HG02588 (cell line): Measurements from ENCODE around the gene SPIRE1.

ENCODE experiments used
- ATAC-seq: cut with Tn5 transposase; IDR thresholded peaks from one replicate; pipeline ENCODE4 v1.9.1; 2021; ENCODE audit warnings: mild to moderate bottlenecking, moderate library complexity; ENCODE audit not compliant: unreplicated experiment

The SPIRE1 gene

DNA sequence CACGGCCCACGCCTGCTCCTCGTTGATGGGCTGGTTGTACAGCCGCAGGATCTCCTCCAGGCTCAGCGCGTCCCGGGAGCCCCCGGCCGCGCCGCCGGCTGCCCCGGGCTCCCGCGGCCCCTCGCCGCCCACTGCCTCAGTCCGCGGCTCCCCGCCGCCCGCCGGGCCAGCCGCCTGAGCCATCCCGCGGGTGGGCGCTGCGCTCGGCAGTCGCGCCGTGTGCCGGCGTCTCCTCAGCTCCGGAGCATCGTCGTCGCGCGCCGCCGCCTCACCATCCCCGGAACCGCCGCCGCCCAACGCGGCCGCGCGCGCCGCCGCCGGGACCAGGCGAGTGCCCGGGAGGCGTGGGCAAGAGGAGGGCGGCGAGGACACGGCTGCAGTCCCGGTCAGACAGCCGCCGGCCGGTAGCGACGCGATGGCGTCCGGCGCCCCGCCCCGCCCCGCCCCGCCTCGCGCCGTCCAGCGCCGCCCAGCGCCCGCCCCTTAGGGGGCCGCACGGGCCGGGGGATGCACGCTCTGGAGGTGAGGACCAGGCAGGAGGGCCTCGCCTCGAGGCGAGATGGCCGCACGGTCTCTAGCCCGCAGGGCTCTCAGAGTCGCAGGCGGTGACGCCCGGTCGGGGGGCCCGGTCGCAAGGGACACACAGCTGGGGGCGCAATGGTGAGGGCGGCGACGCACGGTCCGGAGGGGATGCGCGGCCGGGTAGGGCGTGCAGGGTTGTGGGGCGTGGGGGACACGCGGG lies at the start of gene SPIRE1:
Gene SPIRE1 (minus strand): TSS at position 424 of the 742 bp plus-strand sequence. CDS start 241 bp downstream, at position 183.
- ATAC-seq, result peak; percentile 74

DNA sequence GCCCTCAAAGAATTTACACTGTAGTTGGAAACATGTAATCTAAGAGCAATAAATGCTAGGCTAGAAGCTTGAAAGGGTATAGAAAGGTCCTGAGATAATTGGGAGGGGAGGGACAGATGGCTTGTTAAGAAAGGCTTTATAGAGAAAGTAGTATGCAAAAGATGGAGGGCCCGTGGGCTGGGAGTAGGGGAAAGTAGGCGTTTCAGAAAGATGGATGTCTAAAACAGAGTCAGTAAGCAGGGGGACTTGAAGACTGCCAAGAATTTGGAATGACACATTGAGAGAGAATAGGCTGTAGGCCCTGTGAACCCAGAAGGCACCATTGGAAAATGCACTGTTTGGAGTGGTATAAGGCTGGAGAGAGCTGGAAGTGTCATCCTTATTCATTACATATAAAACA lies 45.8 kb upstream of the SPIRE1 start:
- no peak for ATAC-seq

DNA sequence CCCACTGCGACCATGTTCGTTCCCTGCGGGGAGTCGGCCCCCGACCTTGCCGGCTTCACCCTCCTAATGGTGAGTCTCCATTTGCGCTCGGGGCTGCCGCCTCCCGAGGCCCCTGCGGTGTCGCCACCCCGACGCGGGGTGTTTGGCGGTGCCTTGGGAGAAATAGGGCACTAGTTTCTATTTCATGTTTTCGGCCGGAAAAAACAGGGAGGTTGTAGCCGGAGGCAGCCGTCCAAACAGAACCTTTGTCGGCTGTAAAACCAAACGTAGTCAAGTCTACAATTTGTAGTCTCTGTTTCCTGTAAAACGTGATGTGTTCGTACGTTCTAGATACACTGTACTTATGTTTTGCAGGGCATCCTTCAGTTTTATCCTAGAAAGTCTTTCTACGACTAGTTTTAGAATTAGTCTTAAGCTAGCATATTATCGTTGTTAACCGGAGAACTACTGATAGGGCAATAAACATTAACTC lies 45.2 kb upstream of the SPIRE1 start:
- ATAC-seq, result no peak

DNA sequence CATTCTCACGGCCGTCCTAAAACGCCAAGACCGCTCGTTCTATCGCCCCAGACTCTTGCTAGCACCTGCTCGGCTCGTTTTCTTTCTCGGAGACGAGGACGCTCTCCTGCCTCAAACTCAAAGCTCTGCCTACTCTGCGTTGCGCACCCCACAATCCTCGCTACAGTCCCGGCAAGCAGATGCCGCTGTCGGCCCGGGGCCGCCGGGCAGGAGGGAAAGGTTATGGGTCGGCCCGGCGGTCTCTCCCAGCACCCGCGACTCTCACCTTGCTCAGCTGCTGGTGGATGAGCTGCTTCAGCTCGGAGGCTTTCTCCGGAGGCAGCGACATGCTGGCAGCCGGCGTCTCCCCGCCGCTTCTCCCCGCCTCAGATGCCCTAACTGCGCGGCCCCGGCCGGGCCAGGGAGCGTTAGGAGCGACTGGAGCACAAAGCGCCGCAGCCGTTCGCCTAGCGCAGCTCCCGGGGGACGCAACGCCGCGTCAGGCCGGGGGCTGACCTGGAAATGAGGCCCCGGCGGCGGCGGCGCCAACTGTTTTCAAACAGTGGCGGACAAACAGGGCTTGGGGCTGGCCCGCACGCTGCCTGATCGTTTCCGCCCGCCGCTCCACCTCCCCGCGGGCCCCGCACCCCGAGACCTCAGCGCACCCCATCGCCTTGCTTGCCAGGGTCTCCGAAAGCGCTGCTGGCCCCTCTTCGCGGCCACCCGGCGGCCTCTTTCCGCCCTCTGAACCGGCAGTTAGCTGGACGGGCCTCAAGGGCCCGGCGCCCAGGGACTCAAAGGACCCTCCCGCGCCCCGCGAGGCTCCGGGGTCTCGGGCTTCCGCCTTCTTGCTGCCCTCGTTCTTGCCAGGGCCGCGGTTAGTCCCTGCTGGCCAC lies 44.6 kb upstream of the SPIRE1 start, which contains the start of the genes CEP76 and PSMG2:
Gene CEP76 (minus strand): TSS at position 503 of the 875 bp plus-strand sequence. CDS start 175 bp downstream, at position 328.
Gene PSMG2 (plus strand): TSS at position 822 of the 875 bp plus-strand sequence. CDS start 66 bp downstream, outside the sequence.
- ATAC-seq, result peak; percentile 77

DNA sequence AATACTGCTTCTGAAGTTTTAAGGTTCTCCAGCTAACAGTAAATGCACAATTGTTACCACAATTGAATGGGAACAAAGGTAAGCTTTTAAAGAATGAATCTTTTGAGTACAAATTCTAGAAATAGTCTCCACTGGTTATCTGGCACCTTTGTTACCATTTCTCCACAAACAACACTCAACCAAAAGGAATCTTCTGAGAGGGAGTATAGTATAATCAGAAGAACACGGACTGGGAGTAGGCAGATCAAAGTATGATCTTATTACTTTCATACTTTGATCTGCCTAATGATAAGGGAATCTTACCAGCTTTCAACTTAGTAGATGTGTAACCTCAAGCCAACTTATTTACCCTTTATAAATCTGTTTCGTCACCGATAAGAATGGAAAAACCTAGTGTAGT lies 43.3 kb upstream of the SPIRE1 start:
- no peak for ATAC-seq

DNA sequence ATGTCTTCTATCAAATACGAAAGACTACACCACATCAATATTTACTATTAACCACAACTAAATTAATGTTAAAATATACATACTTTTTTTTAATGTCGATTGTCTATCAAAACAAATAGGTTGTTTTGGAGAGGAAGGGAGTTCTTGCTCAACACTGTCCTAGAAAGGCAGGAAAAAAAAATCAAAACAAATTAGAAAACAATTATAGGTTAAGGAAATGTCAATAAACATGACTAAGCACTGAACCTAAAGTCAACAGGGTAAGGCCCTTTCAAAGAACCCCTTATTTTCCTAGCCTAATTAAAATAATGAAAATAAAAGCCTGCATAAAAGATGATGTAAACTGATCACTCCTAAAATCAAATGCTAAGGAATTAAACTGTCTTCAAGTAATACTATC lies 41.8 kb upstream of the SPIRE1 start:
- no peak for ATAC-seq

DNA sequence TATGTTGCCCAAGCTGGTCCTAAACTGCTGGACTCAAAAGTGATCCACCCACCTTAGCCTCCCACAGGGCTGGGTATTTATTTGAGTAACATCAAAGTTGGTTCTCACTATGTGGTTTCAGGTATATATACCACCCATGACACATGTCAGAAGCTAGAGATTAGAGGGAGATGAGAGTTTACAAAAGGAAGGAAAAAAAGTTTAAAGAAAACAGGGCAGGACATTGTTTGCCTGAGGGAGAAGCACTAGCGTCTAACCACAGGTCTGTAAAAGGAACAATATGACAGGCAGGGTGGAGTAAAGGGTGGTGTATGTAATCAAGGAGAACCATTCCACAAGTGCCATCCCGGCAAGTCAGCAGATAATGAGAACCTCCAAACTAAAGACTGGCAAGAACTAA lies 36.1 kb upstream of the SPIRE1 start:
- no peak for ATAC-seq

DNA sequence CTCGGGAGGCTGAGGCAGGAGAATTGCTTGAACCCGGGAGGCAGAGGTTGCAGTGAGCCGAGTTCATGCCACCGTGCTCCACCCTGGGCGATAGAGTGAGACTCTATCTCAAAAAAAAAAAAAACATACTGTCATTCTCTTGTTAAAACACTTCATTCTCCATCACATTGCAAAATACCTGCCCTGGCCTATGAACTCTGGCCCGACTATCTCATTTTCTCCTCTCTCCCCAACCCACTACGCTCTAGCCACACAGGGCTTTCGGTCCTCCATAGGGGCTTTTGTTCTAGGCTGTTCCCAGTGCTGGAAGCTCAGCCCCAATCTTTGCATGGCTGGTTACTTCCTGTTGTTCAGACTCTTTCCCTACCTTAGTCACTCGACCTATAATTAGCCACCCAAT lies 34.3 kb upstream of the SPIRE1 start:
- ATAC-seq, result no peak

DNA sequence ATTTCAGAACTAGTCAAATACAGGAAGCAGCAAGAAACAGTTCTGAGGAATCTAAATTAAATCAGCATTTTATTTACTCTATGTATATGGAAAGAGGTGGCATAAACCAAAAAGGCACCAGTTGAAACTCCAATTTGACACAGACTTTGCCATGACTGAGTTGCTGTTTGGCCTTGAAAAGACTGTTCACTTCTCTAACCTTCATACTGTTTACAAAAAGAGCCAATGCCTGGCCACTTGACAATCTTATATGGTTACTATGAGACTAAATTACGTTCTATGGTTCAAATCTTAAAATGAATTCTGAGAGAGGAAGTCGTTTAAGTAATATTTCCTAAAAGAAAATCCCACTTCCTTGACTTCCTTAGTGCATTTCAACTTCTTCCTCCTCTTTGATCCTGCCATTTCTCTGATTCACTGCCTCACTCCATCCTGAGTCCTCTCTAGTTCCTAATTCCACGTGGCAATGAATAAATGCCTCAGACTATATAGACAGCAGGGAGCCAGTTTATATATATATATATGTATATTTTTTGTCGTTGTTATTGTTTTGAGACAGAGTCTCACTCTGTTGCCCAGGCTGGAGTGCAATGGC lies 31.4 kb upstream of the SPIRE1 start:
- no peak for ATAC-seq

DNA sequence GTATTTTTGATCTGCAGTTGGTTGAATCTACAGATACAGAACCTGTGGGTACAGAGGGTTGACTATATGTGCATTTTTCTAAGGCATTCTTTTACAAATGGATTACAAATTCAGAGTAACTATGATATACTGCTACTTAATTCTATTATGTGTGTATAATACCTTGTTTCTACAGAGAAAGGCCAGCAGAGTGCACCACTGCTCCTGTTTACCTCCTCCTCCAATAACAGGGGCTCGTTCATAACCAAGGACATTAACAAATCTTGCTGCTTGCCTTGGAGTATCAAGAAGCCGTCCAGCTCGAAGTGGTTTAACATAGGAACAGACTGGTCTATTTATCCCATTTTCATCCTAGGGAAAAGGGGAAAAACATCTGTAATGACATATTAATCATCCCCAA lies 28.2 kb upstream of the SPIRE1 start:
- no peak for ATAC-seq

DNA sequence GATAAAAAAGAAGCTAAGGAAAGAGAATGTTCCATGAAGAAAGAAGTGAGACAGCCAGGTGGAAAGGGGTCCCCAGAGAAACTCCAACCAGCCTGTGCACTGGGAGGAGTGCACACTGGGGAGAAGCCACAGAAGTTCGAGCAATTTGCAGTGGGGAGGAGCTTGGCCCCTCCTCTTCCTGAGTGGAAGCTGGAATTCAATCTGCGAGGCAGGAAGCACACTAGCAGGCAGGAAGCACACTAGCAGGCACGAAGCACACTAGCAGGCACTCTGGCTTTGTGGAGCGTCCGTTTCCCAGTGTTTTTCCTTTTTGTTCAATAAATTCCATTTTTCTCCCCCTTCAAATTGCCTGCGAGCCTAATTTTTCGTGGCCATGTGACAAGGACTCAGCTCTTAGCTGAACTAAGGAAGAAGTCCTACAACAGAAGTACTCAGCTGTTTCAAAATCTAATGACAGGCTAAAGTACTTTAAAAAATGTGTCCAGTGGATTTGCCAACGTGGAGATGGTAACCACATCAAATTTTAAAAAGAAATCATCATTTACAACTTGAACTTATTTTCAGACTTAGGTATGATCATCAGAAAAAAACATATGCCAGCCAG lies 21.4 kb upstream of the SPIRE1 start:
- ATAC-seq, result no peak

DNA sequence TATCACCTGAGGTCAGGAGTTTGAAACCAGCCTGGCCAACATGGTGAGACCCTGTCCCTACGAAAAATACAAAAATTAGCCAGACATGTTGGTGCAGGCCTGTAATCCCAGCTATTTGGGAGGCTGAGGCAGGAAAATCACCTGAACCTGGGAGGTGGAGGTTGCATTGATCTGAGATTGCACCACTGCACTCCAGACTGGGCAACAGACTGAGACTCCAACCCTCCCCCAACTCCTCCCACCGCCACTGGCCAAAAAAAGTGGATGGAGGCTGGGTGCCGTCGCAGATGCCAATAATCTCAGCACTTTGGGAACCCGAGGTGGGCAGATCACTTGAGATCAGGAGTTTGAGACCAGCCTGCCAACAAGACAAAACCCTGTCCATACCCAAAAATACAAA lies 10.1 kb upstream of the SPIRE1 start:
- no peak for ATAC-seq

DNA sequence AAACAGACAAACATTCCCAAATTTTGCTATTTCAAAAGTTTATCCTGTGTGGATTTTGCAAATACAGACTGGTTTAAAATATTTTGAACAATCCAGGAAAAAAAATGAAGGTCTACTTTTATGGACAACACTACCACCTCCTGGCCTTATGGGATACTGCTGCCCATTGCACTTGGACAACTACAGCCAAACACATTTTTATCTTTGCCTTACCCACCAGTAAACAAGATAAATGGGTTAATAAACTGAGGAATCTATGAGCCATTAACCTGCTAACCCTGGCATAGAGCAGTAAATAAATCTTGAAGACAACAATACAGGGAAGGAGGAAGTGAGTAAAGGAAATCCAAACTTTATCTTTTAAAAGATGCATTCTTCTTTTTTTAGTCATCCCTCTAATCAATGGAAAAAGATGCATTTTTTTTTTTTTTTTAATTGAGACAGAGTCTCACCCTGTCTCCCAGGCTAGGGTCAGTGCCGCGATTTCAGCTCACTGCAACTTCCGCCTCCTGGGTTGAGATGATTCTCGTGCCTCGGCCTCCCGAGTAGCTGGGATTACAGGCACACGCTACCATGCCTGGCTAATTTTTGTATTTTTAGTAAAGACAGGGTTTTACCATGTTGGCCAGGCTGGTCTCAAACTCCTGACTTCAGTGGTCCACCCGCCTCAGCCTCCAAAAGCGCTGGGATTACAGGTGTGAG lies 2.1 kb upstream of the SPIRE1 start:
- ATAC-seq, result no peak

DNA sequence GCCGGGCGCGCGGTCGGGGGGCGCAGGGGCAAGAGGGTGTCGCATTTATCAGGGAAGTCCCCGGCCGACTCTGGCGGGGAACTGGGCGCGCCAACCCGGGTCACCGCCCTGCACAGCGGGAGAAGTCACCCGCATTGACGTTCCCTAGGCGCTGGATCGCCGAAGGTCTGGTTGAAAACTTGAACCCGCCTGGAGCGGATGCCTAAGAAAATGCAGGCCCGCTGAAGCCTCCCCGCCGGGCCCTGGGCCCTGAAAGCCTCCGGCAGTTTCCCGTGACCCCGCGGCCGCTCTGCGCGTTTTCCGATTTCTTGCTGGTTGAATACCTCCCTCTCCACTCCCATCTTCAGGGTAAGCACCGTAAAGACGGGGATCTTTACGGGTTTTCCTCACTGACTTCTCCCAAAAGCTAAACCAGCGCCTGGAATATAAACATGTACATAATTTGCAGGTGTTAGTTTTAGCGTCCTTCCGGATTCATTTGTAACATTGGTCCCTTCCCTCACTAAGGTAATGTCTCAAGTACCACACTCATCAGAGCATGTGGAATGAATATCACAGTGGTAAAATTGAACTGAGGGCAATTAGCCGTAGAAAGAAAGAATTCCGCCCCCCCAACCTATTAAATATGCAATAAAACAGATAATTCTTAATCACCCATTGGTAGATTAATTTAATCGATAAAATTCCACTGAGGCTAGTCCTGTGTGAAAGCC lies 675 bp upstream of the SPIRE1 start:
- ATAC-seq, result no peak

DNA sequence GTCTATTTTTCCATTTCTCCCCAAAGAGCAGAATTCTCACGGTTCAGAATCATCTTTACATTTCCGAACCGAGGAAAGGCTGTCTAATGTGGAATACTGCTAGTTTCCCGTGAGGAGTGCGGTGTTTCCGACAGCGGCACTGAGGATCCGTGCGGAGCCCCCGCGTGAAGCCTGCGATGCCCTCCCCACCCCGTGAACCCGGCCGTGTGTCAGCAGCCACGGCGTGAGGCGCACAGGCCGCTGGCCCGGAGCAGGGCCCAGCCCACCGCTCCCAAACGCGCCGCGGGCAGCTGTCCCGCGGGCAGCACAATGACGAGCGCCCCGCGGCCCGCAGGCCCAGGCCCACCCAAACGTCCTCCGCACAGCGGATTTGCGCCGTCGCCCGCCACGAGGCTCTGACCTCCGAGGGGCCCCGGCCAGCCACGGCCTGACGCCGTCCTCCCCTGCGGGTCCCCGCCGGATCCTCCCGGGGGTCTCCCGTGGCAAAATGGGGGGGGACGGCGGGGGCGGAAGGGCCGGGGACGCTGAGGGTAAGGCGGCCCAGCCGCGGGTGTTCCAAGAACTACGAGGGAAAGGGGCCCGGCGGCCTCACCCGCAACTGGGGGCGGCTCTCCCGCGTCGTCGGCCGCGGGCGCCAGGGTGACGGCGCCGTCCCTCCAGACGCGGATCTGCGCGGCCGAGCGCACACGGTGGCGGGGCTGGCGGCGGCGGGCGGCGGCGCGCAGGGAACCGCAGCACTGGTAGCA lies 796 bp downstream of the SPIRE1 start:
- ATAC-seq, result peak; percentile 42

DNA sequence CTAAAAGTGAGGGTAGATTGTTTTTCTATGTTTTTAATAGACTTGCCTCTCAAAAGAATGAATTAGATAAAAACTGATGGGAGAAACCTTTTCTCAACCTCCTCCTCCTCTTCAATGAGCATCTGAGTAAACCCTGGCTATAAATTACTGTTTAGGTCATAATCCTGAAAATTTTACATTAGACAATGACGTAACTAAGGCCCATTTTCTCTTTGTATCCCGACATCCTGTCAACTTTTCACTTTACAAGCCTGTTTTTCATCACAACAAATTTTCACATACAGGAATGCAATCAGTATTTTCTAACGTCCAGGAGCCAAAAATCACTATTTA lies 1.3 kb downstream of the SPIRE1 start:
- no peak for ATAC-seq

DNA sequence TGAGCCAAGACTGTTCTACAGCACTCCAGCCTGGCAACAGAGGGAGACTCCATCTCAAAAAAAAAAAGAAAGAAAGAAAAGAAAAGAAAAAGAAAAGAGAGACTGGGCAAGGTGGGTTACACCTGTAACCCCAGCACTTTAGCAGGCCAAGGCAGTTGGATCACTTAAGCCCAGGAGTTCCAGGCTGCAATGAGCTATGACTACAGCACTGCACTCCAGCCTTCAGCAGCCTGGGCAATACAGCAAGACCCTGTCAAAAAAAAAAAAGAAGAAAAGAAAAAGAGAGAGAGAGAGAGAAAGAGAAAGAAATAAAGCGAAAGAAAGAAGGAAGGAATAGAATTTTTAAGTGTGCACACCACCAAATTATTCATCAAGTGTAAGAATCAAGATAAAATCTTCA lies 2.9 kb downstream of the SPIRE1 start:
- ATAC-seq, result no peak

DNA sequence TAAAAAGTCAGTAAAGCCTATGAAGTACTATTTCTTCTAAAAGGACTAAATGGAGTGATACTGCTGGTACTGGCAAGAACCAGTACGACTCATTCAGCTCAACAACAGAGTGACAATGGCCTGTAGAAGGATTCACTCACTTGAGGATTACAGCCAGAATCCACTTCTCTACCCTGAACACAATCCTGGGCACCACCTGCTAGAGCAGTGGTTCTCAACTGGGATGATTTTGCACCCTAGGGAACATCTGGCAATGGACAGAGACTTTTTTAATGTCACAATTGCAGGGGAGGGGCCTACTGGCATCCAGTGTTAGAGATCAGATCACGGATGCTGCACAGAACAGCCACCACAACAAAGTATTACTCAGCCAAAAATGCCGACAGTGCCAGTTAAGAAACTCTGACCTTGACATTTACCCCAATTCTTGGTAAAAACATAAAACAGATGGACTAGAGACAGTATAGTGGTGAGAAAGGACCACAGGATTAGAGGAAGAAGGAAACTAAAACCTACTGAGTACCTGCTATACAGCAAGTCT lies 5.0 kb downstream of the SPIRE1 start:
- ATAC-seq, result no peak

DNA sequence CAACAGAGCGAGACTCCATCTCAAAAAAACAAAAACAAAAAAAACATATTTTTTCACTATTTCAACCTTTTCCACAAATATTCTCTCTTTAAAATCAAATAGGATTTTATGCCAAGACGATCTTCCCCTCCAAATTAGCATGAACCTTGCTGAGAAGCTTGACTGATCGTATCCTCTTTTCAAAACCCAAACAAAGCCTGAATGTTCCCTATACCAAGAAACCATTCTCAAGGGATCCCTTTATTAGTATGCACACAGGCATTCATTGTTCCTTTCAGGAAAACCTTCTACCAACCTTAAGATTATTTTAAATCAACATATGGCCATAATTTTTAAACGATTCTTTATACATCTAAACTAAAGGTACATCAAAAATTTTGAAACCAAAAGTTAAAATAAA lies 6.3 kb downstream of the SPIRE1 start:
- ATAC-seq, result no peak
